Activated naive CD4-positive, alpha-beta T cell treated with Interleukin-2 at 50 U/mL for 16 hours (primary cell): ENCODE measurements around the gene HPS5.
"Not testable (repeated sequence)": the region's sequence is repeated elsewhere in the genome, so short reads cannot be mapped to it uniquely, and the experiment has no call there.

Source experiments
- DNase-seq: peaks from one replicate; pipeline ENCODE4 v3.0.0-alpha.2; 2020

The HPS5 gene, protein sequence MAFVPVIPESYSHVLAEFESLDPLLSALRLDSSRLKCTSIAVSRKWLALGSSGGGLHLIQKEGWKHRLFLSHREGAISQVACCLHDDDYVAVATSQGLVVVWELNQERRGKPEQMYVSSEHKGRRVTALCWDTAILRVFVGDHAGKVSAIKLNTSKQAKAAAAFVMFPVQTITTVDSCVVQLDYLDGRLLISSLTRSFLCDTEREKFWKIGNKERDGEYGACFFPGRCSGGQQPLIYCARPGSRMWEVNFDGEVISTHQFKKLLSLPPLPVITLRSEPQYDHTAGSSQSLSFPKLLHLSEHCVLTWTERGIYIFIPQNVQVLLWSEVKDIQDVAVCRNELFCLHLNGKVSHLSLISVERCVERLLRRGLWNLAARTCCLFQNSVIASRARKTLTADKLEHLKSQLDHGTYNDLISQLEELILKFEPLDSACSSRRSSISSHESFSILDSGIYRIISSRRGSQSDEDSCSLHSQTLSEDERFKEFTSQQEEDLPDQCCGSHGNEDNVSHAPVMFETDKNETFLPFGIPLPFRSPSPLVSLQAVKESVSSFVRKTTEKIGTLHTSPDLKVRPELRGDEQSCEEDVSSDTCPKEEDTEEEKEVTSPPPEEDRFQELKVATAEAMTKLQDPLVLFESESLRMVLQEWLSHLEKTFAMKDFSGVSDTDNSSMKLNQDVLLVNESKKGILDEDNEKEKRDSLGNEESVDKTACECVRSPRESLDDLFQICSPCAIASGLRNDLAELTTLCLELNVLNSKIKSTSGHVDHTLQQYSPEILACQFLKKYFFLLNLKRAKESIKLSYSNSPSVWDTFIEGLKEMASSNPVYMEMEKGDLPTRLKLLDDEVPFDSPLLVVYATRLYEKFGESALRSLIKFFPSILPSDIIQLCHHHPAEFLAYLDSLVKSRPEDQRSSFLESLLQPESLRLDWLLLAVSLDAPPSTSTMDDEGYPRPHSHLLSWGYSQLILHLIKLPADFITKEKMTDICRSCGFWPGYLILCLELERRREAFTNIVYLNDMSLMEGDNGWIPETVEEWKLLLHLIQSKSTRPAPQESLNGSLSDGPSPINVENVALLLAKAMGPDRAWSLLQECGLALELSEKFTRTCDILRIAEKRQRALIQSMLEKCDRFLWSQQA

DNA sequence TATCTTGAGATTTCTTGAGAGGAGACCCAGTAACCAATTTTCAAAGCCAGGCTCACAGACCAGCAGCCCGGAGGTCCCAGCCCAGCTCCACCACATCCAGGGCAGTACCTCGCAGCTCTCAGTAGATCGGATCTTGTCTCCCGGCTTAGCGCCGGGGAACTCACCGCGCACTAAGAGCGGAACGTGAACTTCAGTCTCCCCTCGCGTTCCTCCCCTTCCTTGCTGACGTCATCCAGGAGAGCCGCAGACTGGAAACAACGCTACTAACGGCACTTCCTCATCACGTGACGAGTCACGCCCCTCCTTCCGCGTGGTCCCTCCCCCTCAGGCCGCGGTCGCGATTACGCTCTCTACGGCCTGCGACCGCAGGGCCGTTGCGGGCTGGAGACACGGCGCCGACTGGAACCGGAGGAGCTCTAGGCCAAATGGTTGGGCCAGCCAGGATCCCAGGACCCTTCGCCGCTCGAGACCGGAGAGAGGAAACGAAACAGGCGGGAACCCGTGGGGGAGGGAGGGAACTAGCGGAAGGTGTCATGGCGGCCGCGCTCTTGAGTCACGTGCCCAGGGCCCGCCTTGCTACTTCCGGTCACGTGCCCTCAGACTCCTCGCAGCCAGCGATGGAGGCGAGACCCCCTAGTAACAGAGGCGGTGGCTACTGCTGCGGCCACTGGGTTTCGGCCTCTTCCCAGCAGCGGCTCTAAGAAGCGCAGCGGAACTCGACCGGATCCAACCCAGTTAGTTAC, at the start of gene HPS5, which contains the start of gene GTF2H1:
HPS5 (minus strand) TSS at position 172 of the 743 bp plus-strand sequence. CDS start 4,282 bp downstream, outside the sequence.
GTF2H1 (plus strand) TSS at position 599 of the 743 bp plus-strand sequence. CDS start 10,508 bp downstream, outside the sequence.
- DNase-seq, result peak; percentile 94

DNA sequence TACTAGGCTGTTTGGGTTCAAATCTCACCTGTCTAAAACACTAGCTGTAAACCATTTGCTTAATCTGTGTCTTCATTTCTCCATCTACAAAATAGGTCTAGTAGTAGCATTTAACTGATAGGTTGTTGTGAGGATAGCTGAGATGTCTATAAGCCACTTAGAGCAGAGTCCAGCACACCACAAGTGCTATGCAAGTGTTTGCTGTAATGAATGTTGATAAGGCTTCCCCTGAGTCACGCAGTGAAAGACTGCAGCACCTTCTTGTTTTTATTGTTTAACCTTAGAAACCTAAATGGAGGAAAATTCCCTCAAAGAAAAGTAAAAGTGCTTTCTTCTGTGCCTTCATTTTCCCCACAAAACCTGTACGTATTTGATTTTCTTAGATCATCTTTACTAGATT, 49.3 kb upstream of the HPS5 start:
- no peak for DNase-seq

DNA sequence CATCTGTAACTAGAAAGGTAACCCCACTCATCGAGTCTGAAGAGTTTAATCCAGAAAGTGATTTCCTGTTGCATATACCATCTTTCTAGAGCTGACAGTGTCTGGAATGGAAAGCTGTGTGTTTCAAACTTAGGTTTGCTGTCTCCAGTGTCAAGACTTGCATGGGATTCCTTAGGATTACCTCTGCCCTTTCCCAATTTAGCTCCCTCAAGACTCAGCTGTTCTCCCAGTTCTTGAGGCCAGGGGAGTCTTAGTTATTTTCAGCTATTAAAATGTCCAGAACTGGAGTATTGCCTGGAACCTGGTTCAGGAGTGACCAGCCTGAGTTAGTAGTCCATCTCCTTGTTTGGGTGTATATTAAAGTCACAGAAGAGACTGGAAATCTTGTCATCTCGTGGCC, 47.5 kb upstream of the HPS5 start:
- DNase-seq, result no peak

DNA sequence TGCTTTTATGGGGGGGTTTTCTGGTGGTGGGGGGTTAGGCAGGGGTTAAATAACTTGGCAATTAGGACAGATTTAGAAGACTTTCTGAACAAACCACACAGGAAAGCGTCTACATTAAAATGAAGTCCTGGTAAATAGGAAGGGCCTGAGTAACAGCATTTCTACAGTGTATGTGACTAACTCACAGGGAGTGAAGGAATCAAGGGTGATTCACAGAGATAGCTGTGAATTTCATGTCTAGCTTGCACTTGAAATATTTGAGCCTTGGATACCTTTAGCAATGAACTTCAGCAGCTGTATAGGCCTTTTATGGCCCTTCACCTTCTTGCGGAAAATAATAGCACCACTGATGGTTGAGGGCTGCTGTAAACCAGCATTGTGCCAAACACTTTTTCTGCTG, 46.3 kb upstream of the HPS5 start:
- DNase-seq, result no peak

DNA sequence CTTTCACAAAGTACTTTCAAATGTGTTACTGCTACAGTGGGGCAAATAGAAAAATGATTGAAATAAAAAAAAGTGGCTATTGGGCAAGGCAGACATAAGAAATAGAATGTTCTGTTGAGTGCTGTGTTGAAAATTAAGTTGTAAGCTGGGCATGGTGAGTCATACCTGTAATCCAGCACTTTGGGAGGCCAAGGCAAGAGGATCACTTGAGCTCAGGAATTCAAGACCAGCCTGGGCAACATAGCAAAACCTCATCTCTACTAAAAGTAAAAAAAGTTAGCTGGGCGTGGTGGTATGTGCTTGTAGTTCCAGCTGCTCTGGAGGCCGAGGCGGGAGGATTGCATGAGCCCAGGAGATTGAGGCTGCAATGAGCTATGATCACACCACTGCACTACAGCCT, 45.5 kb upstream of the HPS5 start:
- DNase-seq, result no peak

DNA sequence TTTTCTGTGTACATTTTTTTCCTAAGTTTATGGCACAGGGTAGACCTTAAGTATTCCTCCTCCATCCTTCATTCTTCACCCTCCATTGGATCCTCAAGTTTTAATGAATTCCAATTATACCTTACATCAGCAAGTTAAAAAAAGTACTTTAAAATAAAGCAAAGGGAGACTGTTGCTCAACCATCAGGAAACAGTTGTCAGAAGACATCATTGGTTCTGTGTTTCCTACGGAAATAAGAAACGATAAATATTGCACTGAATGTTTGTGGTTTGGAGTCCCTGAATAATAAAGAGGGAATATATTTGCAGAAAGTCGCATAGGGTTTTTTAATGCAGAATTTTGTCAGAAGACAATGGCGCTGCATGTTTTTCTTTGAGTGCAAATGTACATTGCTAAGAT, 44.3 kb upstream of the HPS5 start:
- DNase-seq, result no peak

DNA sequence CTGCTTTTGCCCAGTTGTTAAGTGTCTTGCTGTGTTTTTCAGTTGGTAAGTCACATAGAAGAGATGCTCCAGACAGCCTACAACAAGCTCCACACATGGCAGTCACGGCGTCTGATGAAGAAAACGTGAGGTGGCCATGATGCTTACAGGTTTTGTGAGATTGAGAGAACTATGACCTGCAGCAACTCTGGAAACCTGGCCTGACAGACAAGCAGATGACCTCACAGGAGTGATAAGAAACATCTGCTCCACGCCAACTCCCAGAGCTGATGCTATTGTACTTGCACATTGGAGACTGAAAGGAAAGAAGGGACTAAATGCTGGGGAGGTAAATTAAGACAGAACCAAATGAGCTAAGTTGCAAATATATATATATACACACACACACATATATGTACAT, 43.8 kb upstream of the HPS5 start:
- DNase-seq, result no peak

DNA sequence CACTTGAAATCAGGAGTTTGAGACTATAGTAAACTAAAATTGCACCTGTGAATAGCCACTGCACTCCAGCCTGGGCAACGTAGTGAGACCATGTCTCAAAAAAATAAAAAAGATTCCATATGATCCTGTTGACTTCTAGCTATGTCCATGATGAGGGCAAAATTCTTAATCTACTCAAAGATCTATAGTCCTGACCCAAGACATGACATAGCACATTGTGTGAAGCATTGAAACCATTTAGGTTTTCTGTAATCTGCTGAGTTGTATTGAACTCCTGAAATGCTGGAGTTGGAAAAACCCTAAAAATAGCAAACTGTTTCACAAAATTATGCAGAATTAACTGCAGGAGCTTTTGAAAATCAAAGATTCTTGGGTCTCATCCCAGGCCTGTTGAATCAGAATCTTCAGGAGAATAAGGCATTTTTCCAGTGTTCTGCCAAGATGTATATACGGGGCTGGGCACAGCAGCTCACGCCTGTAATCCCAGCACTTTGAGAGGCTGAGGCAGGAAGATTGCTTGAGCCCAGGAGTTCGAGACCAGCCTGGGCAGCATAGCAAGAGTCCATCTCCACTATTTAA, 42.6 kb upstream of the HPS5 start:
- no peak for DNase-seq

DNA sequence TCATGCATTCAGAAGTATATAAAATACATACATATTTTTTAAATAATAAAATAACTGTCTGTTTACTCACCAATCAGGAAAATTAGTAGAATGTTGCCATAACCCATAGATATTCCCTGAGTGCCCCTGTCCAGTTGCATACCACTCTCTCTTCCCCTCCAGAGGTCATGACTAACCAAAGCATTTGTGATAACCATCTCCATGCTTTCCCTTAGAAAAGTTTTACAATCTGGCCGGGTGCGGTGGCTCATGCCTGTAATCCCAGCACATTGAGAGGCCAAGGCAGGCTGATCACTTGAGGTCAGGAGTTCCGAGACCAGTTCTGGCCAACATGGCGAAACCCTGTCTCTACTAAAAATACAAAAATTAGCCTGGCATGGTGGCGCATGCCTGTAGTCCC, 39.2 kb upstream of the HPS5 start:
- DNase-seq, result no peak

DNA sequence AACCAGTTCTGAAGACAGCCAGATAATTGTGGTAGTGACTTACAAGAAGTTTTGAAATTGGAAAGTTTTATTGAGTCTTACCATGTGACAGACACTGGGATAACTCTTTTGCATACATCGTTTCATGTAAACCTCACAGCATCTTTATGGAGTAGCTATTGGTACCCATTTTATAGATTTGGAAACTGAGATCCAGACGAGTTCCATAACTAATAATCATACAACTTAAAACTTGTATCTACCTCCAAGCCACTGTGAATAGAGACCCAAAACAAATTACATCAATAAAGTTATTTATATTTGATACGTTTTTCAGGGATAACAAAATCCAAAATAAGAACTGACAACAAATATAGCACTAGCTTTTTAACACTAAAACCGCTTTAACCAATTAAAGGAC, 36.7 kb upstream of the HPS5 start:
- no peak for DNase-seq

DNA sequence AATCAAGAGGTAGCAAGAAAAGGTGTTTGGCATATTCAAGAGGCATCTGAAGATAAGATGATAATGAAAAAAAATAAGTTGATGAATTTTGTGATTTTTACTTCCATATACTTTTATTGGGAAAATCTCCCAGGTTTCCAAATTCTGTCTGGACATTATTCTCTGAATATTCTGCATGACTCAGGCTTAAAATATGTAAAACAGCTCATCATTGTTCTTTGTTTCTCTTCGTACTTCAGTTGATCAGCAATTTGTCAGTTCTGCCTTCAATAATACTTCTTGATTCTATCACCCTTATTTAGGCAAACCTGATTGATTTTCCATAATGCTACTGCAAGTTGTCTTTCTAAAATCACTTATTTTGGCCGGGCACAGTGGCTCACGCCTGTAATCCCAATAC, 30.6 kb upstream of the HPS5 start:
- DNase-seq, result no peak

DNA sequence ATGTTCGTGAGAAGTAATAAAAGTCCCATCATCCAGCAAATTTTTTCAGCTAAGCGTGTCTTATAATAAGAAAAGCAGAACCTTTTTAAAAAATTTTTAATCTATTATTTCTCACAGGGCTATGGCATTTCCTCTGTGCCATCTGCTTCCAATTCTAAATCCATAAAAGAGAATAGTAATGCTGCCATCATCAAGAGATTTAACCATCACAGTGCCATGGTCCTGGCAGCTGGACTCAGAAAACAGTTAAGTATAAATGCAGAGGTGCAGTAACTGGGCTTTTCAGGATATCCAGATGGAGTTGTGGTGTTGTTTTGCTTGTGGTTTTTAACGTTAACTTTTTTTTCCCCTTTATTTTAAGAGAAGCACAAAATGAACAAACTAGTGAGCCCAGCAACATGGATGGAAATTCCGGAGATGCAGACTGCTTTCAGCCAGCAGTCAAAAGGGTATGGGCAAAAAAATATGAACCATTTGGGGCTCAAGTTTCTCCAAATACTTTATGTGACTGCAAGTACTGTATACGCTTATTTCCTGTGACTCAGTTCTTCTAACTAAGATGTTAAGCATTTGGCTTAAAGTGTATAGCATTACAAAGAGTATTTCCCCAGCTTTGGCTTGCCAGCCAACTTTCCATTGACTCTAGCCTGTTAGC, 25.7 kb upstream of the HPS5 start:
- DNase-seq, result no peak

DNA sequence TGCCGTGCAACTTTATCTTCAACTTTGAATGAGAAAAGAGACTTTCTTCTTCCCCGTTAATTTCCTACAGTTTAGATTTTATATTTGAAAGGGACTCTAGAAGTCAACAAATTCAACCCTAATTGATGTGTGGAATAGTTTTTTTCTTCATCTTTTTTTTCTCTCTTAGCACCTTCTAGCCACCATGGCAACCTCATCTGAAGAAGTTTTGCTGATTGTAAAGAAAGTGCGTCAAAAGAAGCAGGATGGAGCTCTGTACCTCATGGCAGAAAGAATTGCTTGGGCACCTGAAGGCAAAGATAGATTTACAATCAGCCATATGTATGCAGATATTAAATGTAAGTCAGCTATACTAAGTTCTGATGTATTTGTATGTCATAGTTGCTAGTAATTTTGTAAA, 11.0 kb upstream of the HPS5 start:
- no peak for DNase-seq

DNA sequence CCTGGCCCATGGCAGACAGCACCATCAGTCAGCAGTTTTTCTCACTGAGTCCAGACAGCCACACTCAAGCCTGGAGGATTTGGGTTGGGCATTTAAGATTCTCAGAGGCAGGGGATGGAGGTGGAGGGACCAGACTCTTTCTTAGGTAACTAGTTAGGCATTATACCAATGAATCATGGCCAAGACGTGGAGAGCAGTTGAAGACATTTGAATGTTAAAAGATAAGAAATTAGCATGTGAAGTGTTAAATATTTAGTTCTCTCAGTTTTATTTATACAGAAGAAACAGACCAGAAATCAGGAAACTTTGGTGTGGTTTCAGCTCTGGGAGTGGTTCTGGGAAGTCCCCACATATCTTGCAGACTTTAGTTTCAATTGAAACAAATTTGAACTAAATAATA, 10.4 kb upstream of the HPS5 start:
- DNase-seq, result no peak

DNA sequence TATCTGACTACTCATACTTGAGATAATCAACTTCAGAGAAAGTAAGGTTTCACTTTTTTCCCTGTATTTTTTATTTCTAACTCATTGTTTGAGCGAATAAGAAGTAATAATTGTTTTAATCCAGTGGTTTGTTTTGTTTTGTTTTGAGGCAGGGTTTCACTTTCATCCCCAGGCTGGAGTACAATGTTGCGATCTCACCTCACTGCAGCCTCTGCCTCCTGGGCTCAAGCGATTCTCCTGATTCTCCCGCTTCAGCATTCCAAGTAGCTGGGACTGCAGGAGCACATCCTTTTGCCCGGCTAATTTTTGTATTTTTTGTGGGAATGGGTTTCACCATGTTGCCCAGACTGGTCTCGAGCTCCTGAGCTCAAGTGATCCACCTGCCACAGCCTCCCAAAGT, 9.0 kb upstream of the HPS5 start:
- DNase-seq, result no peak

DNA sequence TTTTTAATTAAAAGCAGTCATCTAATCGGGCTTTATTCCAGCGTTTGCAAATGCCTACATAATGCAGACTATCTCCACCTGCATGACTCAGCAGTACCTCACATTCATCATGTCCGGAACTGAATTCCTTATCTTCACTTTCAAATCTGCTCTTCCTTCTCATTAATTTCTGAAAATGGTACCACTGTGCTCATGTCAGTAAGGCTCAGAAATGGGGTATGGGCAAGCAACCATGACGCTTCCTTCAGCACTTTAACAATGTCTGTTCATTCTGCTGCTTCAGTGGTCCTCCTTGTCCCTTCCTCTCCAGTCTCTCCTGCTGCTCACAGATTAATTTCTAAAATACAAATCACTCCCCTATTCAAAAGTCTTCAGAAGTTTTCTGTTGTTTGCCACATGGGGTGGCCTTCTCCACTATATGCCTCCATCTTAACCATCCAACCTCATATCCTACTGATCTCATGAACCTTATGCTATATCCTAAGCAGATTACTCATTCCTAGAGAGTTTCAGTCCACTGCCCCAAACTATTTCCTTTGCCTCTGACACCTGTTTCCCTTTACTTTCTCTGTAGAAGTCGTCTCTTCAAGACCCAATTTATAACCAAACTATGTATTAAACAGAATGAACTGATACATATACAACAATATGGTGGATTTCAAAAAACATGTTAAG, 7.4 kb upstream of the HPS5 start:
- DNase-seq, result no peak

DNA sequence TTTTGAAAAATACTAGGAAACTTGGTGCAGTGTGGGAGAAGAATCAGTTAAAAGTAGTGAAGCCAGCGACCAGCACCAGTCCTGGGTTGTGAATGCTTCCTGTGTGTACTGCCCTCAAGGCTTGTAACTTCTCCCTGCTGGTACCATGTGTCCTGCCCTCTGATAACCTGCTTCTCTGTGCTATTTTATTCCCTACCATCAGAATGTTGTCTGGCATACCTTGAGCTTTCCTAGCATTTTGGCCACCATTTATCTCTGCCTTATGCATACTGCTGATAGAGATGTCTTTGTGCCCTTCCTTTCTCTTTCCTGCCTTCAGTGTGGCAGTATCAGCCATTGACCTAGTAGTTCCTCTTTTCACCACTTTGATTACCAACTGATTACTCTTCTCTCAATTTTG, 2.4 kb upstream of the HPS5 start:
- no peak for DNase-seq

DNA sequence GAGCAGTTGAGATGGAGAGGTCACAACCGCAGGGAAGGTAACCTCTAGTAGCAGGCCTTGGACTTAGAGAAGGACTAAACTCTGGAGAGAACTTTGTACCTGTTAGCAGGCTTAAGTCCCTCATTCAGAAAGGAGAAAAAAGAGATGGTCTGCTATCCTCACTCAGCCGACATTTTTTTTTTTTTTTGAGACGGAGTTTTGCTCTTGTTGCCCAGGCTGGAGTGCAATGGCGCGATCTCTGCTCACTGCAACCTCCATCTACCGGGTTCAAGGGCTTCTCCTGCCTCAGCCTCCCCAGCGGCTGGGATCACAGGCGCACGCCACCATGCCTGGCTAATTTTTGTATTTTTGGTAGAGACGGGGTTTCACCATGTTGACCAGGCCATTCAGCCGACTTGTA, 1.9 kb upstream of the HPS5 start:
- DNase-seq, result not testable (repeated sequence)

DNA sequence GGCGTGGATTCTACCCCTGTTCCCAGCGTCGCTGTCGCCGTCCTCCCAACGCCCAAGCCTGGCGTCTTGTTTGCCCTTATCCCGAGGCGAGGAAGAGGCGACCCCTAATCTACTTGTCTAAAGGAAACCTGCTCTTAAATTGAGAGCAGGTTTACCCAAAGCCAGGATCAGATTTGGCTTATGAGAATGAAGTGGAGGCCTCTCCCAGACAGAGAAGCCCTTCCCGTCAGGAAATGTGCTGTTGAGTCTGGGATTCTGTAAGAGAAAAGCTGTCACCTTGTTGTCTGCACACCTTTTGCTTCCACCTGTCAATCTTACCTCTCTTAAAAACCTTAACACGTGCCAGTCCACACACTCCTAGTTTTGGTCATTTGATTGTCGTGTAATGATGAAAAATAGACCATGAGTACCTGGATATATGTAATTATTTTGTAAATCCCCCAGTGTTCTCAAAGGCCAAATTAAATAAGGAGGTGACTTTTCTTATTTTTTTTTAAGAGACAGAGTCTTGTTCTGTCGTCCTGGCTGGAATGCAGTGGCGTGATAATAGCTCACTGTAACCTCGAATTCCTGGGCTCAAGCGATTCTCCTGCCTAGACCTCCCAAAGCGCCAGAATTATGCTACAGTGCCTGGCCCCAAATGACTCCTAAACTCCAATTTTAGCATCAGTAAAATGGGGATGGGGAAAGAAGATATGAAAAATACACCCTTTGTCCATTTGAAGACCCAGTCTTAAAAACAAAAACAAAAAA, 1.1 kb upstream of the HPS5 start:
- no peak for DNase-seq

DNA sequence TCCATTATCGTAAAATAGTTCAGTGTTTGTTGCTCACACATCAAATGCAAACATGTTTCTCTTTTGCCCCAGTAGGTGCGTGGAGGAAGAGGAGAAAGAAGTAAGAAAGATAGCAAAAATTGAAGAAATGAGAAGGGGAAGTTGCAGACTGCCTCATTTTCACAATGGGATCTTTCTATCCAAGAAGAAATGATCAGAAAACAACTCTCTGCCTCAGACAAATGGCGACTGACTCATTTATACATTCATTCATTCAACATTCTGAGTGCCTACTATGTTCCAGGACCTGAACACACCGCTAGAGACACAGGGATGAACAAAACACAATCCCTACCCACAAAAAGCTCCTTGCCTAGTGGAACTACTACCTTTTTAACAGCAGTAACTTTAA, 367 bp downstream of the HPS5 start:
- DNase-seq, result no peak

DNA sequence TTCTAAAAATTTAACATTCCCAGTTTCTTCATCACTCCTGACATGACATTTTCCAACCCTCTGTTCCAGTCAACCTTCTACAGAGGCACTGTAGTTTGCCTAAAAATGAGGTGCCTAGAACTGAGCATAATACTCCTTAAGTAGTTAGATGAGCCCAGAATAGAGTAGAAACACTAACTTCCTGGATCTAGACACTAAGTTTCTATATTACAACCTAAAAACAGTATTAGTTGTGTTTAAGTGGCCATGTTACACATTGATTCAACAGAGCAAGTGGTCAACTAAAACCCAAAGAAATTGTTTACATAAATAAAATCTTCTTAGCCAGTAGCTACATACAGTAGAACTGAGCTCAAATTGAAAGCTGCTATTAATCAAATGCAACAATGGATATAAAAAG, 1.3 kb downstream of the HPS5 start:
- DNase-seq, result no peak
